Activated effector memory CD4-positive, alpha-beta T cell treated with anti-CD3 and anti-CD28 coated beads, Interleukin-2, amount 50 U/mL, for 16 hours (primary cell): ENCODE measurements around the gene LLGL2.

ENCODE experiments used
- DNase-seq: peaks from one replicate; pipeline ENCODE4 v3.0.0-alpha.2; 2020

LLGL2 gene

GRCh38 chr17:75493476-75494129 lies 31.9 kb upstream of the LLGL2 start:
- no peak for DNase-seq

DNA sequence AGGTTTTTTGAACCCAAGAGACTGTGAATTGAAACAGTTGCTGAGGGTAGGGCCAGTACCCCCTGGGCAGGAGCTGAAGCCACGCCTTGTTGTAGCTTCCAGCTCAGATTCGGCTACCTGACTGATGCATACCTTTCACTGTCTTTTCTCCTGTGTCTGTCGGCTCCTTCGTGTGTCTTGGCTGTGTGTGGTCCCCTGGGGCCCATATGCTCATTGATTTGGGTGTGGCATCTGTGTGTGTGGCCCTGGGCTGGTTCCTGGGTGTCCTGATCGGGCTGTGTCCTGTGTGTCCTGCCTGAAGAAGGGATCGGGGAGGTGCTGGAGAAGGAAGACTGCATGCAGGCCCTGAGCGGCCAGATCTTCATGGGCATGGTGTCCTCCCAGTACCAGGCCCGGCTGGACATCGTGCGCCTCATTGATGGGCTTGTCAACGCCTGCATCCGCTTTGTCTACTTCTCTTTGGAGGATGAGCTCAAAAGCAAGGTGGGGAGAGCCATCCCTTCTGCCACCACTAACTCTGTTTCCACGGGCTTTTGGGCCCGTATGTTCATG lies 31.1 kb upstream of the LLGL2 start:
- DNase-seq: no peak

- DNase-seq: no peak
These were observed 29.5 kb upstream of the LLGL2 start for GRCh38 chr17:75496005-75496404.

- DNase-seq: no peak
These were observed 27.3 kb upstream of the LLGL2 start for GRCh38 chr17:75498039-75498725.

DNA sequence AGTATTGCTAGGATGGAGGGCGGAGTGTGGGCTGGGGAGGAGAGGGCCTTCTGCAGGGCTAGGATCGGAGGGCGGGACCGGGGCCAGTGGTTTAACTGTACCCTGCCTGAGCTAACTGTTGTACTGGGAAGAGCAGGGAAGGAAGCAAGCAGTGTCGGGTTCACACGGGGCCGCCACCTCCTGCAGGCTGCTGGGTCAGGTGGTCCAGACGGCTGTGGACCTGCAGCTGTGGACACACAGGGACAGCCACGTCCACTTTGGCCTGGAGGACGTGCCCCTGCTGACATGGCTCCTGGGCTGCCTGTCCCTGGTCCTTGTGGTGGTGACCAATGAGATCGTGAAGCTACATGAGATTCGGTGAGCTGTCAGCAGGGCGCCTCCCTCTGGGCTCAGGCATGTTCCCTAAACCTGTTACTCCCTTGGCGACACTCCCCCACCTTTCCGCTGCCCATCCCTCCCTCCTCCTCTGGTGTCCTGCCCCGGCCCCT lies 26.7 kb upstream of the LLGL2 start:
- no peak for DNase-seq

- DNase-seq: no peak
These were observed 26.0 kb upstream of the LLGL2 start for GRCh38 chr17:75499313-75500022.

- no peak for DNase-seq
These were observed 24.9 kb upstream of the LLGL2 start for GRCh38 chr17:75500419-75501216.

- no peak for DNase-seq
These were observed 24.0 kb upstream of the LLGL2 start for GRCh38 chr17:75501378-75502071.

DNA sequence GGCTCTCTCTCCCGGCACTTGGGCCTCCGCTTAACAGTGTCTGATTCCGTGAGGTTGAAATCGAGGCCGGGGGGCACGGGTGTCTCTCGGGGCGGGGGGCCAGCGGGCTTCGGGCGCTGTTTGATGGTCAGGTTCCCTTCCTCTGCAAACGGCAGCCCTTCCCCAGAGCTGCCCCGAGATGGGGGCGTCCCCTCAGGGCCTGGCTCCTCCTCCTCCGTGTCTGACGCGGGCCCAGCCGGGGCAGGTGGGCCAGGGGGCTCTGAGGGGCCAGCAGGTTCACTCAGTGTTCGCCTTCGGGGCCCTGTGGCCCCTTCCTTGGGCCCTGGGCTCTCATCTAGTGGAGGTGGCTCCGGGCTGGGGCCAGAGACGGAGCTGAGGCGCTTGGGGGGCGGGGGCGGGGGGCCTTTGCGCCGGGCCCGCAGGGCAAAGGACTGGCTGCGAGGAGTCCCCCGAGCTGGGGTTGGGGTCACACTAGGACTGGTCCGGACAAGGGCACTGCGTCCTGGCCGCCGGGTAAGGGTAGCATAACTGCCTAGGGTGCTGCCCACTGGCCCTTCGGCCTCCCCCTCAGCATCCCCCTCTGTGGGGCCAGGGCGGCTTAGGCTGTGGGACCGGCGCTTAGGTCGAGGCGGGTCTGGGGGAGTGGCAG lies 23.3 kb upstream of the LLGL2 start:
- DNase-seq: no peak

DNA sequence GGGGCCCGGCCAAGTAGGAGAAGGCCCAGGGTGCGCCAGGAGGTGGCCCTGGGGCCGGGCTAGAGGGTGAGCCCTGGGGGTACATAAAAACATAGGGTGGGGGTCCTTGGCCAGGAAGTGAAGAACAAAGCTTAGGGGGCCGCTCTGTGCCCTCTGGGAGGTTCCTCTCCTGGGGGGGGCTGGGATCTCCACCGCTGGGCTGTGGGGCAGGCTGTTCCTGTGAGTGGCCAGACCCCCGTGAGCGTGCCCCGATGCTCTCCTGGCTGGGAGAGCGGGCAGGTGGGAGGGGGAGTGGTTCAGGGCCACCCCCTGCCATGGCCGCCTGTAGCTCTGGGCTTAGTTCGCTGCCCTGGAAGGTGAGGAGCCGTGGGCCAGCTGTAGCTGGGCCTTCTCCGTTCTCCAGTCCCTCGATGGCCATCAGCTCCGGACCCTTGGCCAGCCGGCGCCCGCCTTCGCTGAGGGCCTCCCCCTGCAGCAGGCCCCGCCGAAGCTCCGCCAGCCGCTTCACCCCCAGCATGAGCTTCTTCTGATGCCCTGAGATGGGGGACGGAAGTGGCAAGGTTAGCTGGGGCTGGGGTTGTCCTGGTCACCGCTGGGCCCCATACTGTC lies 22.7 kb upstream of the LLGL2 start:
- DNase-seq: no peak

DNA sequence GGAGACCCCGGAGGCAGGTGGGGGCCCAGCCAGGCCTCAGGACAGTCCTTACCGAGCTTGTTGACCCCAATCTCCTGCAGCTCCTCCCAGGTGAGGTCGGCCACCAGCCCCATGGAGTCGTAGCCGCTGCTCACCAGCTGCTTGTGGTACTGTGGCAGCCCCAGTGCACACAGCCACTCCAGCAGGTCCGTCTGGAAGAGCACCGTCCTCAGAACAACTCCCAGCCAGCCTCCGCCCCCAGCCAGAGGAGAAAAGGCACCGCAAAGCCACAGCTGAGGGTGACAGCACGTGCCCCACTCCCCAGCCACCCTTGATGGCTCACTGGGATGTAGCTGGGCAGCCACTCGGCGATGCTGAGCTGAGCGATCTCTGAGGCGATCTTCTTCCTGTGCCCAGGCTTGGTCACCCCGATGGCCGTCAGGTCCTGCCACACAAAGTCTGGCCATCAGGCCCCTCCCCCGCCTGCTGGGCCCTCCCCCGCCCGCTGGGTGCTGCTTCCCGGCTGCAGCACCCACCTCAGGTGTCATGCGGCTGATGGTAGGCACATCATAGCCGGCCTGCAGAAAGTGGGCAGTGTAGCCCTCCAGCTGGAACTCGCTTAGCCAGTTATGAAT lies 22.1 kb upstream of the LLGL2 start:
- no peak for DNase-seq

- peak; percentile 54 for DNase-seq
These were observed 21.5 kb upstream of the LLGL2 start for GRCh38 chr17:75503976-75504346.

DNA sequence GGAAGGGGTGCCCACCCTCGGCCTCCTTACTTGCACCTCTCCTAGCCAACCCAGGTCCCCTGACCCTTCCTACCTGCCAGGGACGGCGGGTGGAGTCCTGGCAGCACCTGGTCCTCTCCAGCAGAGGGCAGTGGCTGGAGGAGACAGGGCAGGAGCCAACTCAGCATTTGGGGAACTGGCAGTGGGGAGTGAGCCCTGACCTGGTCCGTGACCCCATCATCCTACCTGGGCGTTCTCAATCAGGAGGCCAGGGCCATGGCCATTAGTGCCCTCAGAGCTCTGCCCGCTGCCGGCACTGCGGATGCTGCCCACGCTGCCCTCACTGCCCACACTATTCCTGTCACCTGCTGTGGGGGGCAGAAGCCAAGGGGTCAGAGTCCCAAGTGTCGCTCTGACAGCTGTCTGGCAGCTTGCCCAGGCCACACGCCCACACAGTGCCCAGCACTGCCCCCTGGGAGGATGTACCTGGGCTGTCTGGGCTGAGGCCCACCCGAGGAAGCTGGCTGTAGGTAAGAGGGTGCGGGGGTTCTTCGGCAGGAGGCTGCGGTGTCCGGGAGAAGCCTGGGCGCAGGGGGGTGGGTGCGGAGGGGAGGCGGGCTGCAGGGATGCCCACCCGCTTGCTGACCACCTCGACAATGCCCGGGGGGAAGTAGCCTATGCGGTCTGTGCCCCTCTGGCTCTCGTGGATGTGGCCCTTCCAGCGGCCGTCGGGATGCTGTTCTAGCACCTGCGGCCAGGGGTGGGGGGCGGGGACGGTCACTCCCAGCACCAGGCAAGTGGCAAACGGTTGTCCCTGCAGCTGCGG lies 20.9 kb upstream of the LLGL2 start:
- peak; percentile 75 for DNase-seq

- no peak for DNase-seq
These were observed 20.4 kb upstream of the LLGL2 start for GRCh38 chr17:75505152-75505409.

DNA sequence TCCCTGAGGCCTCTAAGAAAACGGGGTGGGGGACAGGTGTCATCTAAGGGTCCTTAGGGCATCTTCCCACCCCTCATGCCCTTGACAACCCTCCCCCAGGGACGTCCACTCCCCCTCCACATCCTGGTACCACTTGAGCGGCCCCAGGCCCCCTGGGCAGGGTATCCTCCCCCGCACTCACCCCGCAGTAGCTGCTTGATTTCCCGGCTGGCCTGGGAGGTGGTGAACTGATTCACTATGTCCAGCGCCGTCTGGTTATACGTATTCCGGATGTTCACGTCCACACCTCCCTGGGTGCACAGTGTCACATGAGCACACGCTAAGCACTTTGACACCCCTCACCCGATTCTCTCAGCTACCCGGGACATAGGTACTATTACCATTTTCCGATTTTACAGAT lies 19.9 kb upstream of the LLGL2 start:
- DNase-seq: no peak

DNA sequence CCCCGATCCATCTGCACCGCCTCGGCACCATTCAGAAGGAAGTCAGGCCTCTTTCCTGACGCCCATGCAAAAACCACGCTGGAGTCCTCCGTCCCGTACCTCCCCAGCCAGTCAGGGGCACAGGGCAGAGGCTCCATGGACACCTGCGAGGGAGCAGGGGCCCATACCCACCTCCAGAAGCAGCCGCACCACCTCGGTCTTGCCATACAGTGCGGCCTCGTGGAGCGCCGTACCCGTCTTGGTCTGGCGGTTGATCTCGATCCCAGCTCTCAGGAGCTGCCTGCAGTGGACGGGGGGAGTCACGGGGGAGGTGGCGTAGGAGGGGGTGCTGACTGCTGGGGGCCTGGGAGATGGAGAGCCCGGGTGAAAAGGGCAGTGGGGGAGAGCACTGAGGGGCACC lies 19.4 kb upstream of the LLGL2 start:
- DNase-seq: no peak

GRCh38 chr17:75506888-75507287 lies 18.6 kb upstream of the LLGL2 start:
- DNase-seq: no peak

- no peak for DNase-seq
These were observed 17.5 kb upstream of the LLGL2 start for GRCh38 chr17:75507733-75508719.

- DNase-seq: no peak
These were observed 16.6 kb upstream of the LLGL2 start for GRCh38 chr17:75508931-75509361.
